DMS 273 treated with DMSO at 0.1 percent for 48 hours (cell line): ENCODE measurements around the gene SPDYE2B.
"Not testable (repeated sequence)": the region's sequence is repeated elsewhere in the genome, so short reads cannot be mapped to it uniquely, and the experiment has no call there.

Source experiments
- DNase-seq: peaks from one replicate; lab custom pipeline; 2025; lab: John Stamatoyannopoulos, UW

SPDYE2B gene

GRCh38 chr7:102698962-102699750 lies 49.0 kb downstream of the SPDYE2B start:
- DNase-seq, result not testable (repeated sequence)
